DOHH2 (cell line): ENCODE measurements around the gene EIF5AL1.

Source experiments
- H3F3A ChIP-seq: fragments of 200-600 bp; sonication (generic), shearing (Covaris generic); 2 replicates; pipeline ENCODE4 v1.6.0; 2016; ENCODE audit warnings: antibody characterized with exemption, mild to moderate bottlenecking; ENCODE audit not compliant: control insufficient read depth, insufficient read depth
- H3K27ac ChIP-seq: fragments of 200-600 bp; sonication (generic); 2 replicates; pipeline ENCODE4 v1.5.1; 2014; ENCODE audit warnings: low read depth, mild to moderate bottlenecking, low read length, moderate library complexity
- H3K27me3 ChIP-seq: fragments of 200-600 bp; sonication (generic); 2 replicates; pipeline ENCODE4 v1.6.1; 2014; ENCODE audit warnings: mild to moderate bottlenecking, low read length, mixed read lengths; ENCODE audit not compliant: control insufficient read depth
- H3K36me3 ChIP-seq: fragments of 200-600 bp; sonication (generic); 2 replicates; pipeline ENCODE4 v1.6.1; 2014; ENCODE audit warnings: mild to moderate bottlenecking, low read length, moderate library complexity, mixed read lengths; ENCODE audit not compliant: control insufficient read depth
- H3K4me1 ChIP-seq: fragments of 200-600 bp; sonication (generic); 2 replicates; pipeline ENCODE4 v1.6.1; 2014; ENCODE audit warnings: mild to moderate bottlenecking, low read length, mixed read lengths; ENCODE audit not compliant: control insufficient read depth
- H3K4me2 ChIP-seq: fragments of 200-600 bp; sonication (generic); 2 replicates; pipeline ENCODE4 v1.6.0; 2014; ENCODE audit warnings: mild to moderate bottlenecking, low read length, moderate library complexity
- H3K4me3 ChIP-seq: fragments of 200-600 bp; sonication (generic); 2 replicates; pipeline ENCODE4 v1.5.1; 2014; ENCODE audit warnings: mild to moderate bottlenecking, low read length, mixed read lengths
- H3K79me2 ChIP-seq: fragments of 200-600 bp; sonication (generic); 2 replicates; pipeline ENCODE4 v1.6.1; 2014; ENCODE audit warnings: mild to moderate bottlenecking, low read length, mixed read lengths; ENCODE audit not compliant: control insufficient read depth
- H3K9me2 ChIP-seq: fragments of 200-600 bp; sonication (generic); replicated peaks from 2 replicates; pipeline ENCODE4 v1.6.1; 2014; ENCODE audit warnings: mild to moderate bottlenecking, low read length, mixed read lengths; ENCODE audit not compliant: control insufficient read depth
- H3K9me3 ChIP-seq: fragments of 200-600 bp; sonication (generic); 2 replicates; pipeline ENCODE4 v1.6.1; 2014; ENCODE audit warnings: antibody characterized with exemption, low read length, mixed read lengths; ENCODE audit not compliant: control insufficient read depth, insufficient read depth
- H4K20me1 ChIP-seq: fragments of 200-600 bp; sonication (generic); 2 replicates; pipeline ENCODE4 v1.6.0; 2014; ENCODE audit warnings: low read depth, mild to moderate bottlenecking, antibody characterized with exemption, low read length, moderate library complexity; ENCODE audit not compliant: control insufficient read depth, insufficient read depth
- CTCF ChIP-seq: fragments of 200-600 bp; sonication (generic); IDR thresholded peaks from one replicate; pipeline ENCODE4 v1.5.1; 2014; ENCODE audit warnings: antibody characterized with exemption, mild to moderate bottlenecking, low read depth, low read length; ENCODE audit not compliant: poor library complexity, severe bottlenecking
- EZH2phosphoT487 ChIP-seq: fragments of 200-600 bp; sonication (generic); IDR thresholded peaks from 2 replicates; pipeline ENCODE4 v1.6.1; 2017; ENCODE audit warnings: borderline replicate concordance, mild to moderate bottlenecking, antibody characterized with exemption, low read length, moderate library complexity, mixed read lengths

The EIF5AL1 gene

GRCh38 chr10:79475119-79475653, 37.1 kb upstream of the EIF5AL1 start:
- no peaks in the 10 kb centered on the region for H3K9me3 ChIP-seq
- H3K27ac ChIP-seq = no peak overlapping the region
- no peak overlapping the region for H3K4me3 ChIP-seq
- H3K4me2 ChIP-seq = no peak overlapping the region
- H3K79me2 ChIP-seq = no peaks in the 10 kb centered on the region
- H3K36me3 ChIP-seq = no peaks in the 10 kb centered on the region
- H3K9me2 ChIP-seq = no peaks in the 10 kb centered on the region
- peaks cover 9% of the 10 kb centered on the region; the same call in 1 of the 2 replicates for H3K27me3 ChIP-seq
- H4K20me1 ChIP-seq = no peaks in the 10 kb centered on the region
- H3F3A ChIP-seq = no peaks in the 10 kb centered on the region
- no peak for TF ChIP-seq CTCF
- TF ChIP-seq EZH2phosphoT487 = no peak
- H3K4me1 ChIP-seq = no peaks in the 10 kb centered on the region

- Histone ChIP-seq H4K20me1 (no peaks in the 10 kb centered on the region), H3K4me2 (no peak overlapping the region)
- TF ChIP-seq CTCF (no peak), EZH2phosphoT487 (no peak)
Measured at GRCh38 chr10:79475877-79476276, 36.5 kb upstream of the EIF5AL1 start.

GRCh38 chr10:79476645-79477044, 35.7 kb upstream of the EIF5AL1 start:
- TF ChIP-seq CTCF = no peak
- no peak for TF ChIP-seq EZH2phosphoT487

More at GRCh38 chr10:79475877-79476276, 36.5 kb upstream of the EIF5AL1 start:
- no peaks in the 10 kb centered on the region for H3K9me3 ChIP-seq
- no peaks in the 10 kb centered on the region for H3K4me1 ChIP-seq
- H3K36me3 ChIP-seq = no peaks in the 10 kb centered on the region
- no peaks in the 10 kb centered on the region for H3K9me2 ChIP-seq
- peaks cover 9% of the 10 kb centered on the region; the same call in 1 of the 2 replicates for H3K27me3 ChIP-seq
- H3K4me3 ChIP-seq = no peak overlapping the region
- no peaks in the 10 kb centered on the region for H3F3A ChIP-seq
- no peaks in the 10 kb centered on the region for H3K79me2 ChIP-seq
- H3K27ac ChIP-seq = no peak overlapping the region

More at GRCh38 chr10:79476645-79477044, 35.7 kb upstream of the EIF5AL1 start:
- Histone ChIP-seq H3K4me3 (no peak overlapping the region), H3K4me1 (no peaks in the 10 kb centered on the region), H3K4me2 (no peak overlapping the region), H3K27ac (no peak overlapping the region), H3F3A (no peaks in the 10 kb centered on the region), H3K27me3 (peaks cover 11% of the 10 kb centered on the region; the same call in 1 of the 2 replicates), H3K36me3 (no peaks in the 10 kb centered on the region), H3K9me3 (no peaks in the 10 kb centered on the region), H3K79me2 (no peaks in the 10 kb centered on the region), H3K9me2 (no peaks in the 10 kb centered on the region), H4K20me1 (no peaks in the 10 kb centered on the region)
